K562 (cell line): ENCODE data around the gene COL6A1. TPM values are rescaled to one million over a fixed set of nuclear protein-coding genes. Genes with fewer than 3 reads are reported as not detected.

ENCODE experiments used
- ATAC-seq: fragments of 200-7000 bp; cut with Tn5 transposase; 3 replicates; pipeline ENCODE4 v1.9.1; 2020; ENCODE audit warnings: moderate library complexity
- BruUV-seq: library from RNA; stranded (reverse); fragments of 400-500 nt; replicated peaks from 2 replicates; lab custom pipeline; 2021; lab: Mats Ljungman, UMichigan
- CTCF ChIA-PET: fragments of 300-600 bp; formaldehyde crosslinking; extraction: SDS; loops from one replicate; lab custom pipeline; 2021; ENCODE audit warnings: low intra/inter-chr PET ratio; lab: Yijun Ruan, JAX
- POLR2A ChIA-PET: fragments of 300-600, 350-650 bp; sonication (Branson Sonifier 250); formaldehyde crosslinking; extraction: SDS; loops from one replicate; lab custom pipeline; 2021; ENCODE audit warnings: antibody characterized with exemption, inconsistent platforms; lab: Yijun Ruan, JAX
- DNase-seq, 4 experiments: peaks; one replicate each; pipeline versions ENCODE4 v3.0.0 to v3.0.0-alpha.2; 2011 to 2018; ENCODE audit warnings: low spot score in 3 of 4, mixed read lengths in 3 of 4; ENCODE audit errors: extremely low read depth in 1 of 4
- FAIRE-seq: peaks from 2 replicates; lab custom pipeline; 2011; peaks lifted over from hg19 to GRCh38; lab: Jason Lieb, UNC
- H2AFZ ChIP-seq: 2 replicates; pipeline ENCODE4 v1.6.0; 2011; ENCODE audit warnings: low read depth, low read length, control low read depth, inconsistent platforms
- H3K27ac ChIP-seq: fragments of 200-600 bp; 3 replicates; pipeline ENCODE4 v1.8.0; 2011; ENCODE audit warnings: low read depth, mild to moderate bottlenecking, control low read depth, inconsistent platforms, low read length, moderate library complexity, mixed read lengths; ENCODE audit errors: extremely low read depth
- H3K27me3 ChIP-seq, 2 experiments: fragments of 300-600 bp in 1 of 2; 2 replicates in 1 of 2; 3 replicates in 1 of 2; pipeline versions ENCODE4 v1.6.0 to v1.8.0; 2011; ENCODE audit warnings: inconsistent platforms in 2 of 2, low read length in 2 of 2, mild to moderate bottlenecking in 1 of 2, mixed read lengths in 1 of 2, moderate library complexity in 1 of 2; ENCODE audit not compliant: control insufficient read depth in 2 of 2, insufficient read depth in 2 of 2
- H3K36me3 ChIP-seq: fragments of 300-600 bp; 3 replicates; pipeline ENCODE4 v1.8.0; 2011; ENCODE audit warnings: mild to moderate bottlenecking, low read length, inconsistent platforms; ENCODE audit not compliant: control insufficient read depth, insufficient read depth
- H3K4me1 ChIP-seq, 2 experiments: fragments of 200-600 bp in 1 of 2; replicated peaks in 1 of 2; 2 replicates in 1 of 2; 3 replicates in 1 of 2; pipeline versions ENCODE4 v1.5.1 to v1.8.0; 2011; ENCODE audit warnings: inconsistent platforms in 2 of 2, low read length in 2 of 2, mild to moderate bottlenecking in 1 of 2, mixed read lengths in 1 of 2, moderate library complexity in 1 of 2; ENCODE audit not compliant: control insufficient read depth in 2 of 2, insufficient read depth in 2 of 2
- H3K4me2 ChIP-seq: 2 replicates; pipeline ENCODE4 v1.6.1; 2011; ENCODE audit warnings: low read length, control low read depth, inconsistent platforms, mixed read lengths; ENCODE audit not compliant: insufficient read depth
- H3K4me3 ChIP-seq: fragments of 200-600 bp; sonication (generic), shearing (Covaris generic); 2 replicates; pipeline ENCODE4 v1.5.1; 2016; ENCODE audit warnings: control low read depth, inconsistent platforms
- H3K79me2 ChIP-seq: fragments of 200-600 bp; 3 replicates; pipeline ENCODE4 v1.8.0; 2011; ENCODE audit warnings: low read length, inconsistent platforms; ENCODE audit not compliant: control insufficient read depth, insufficient read depth
- H3K9ac ChIP-seq, 2 experiments: 2 replicates each; pipeline versions ENCODE4 v1.6.0 to v1.6.1; 2011; ENCODE audit warnings: low read depth in 2 of 2, low read length in 2 of 2, control low read depth in 1 of 2, inconsistent platforms in 1 of 2, mild to moderate bottlenecking in 1 of 2, mixed read lengths in 1 of 2; ENCODE audit not compliant: insufficient read depth in 1 of 2
- H3K9me1 ChIP-seq: one replicate; pipeline ENCODE4 v1.6.0; 2011; ENCODE audit warnings: inconsistent platforms, mild to moderate bottlenecking, low read length, moderate library complexity; ENCODE audit not compliant: control insufficient read depth, insufficient read depth
- H3K9me3 ChIP-seq: replicated peaks from 2 replicates; pipeline ENCODE4 v1.5.1; 2011; ENCODE audit warnings: low read depth, low read length, inconsistent platforms; ENCODE audit not compliant: control insufficient read depth, insufficient read depth
- H4K20me1 ChIP-seq: replicated peaks from 2 replicates; pipeline ENCODE4 v1.6.1; 2011; ENCODE audit warnings: low read length, inconsistent platforms, mixed read lengths; ENCODE audit not compliant: control insufficient read depth, insufficient read depth
- DNMT1 ChIP-seq: fragments of 450-650 bp; IDR thresholded peaks from 2 replicates; pipeline ENCODE4 v1.6.1; 2016; ENCODE audit warnings: antibody characterized with exemption, mild to moderate bottlenecking
- KAT8 ChIP-seq: fragments of 450-650 bp; IDR thresholded peaks from 2 replicates; pipeline ENCODE4 v1.6.1; 2016; ENCODE audit warnings: low read depth, mild to moderate bottlenecking
- KLF13 ChIP-seq: fragments of 450-650 bp; IDR thresholded peaks from 2 replicates; pipeline ENCODE4 v1.6.1; 2016; ENCODE audit warnings: missing genetic modification characterization, low read depth, mild to moderate bottlenecking, missing compliant biosample characterization, moderate library complexity, borderline replicate concordance
- KLF16 ChIP-seq: IDR thresholded peaks from 2 replicates; pipeline ENCODE4 v1.6.1; 2016; ENCODE audit warnings: antibody characterized with exemption
- MAFK ChIP-seq: IDR thresholded peaks from 2 replicates; pipeline ENCODE4 v1.6.1; 2011; ENCODE audit warnings: low read length, improper control_type of control experiment
- NONO ChIP-seq, 2 experiments: fragments of 200-400 bp in 1 of 2; fragments of 450-650 bp in 1 of 2; formaldehyde crosslinking in 1 of 2; IDR thresholded peaks; 2 replicates each; pipeline ENCODE4 v1.6.1; 2017; ENCODE audit warnings: low read depth in 2 of 2, mild to moderate bottlenecking in 2 of 2, moderate library complexity in 2 of 2, low read length in 1 of 2
- SAFB2 ChIP-seq: fragments of 200-400 bp; formaldehyde crosslinking; IDR thresholded peaks from 2 replicates; pipeline ENCODE4 v1.6.1; 2018; ENCODE audit warnings: borderline replicate concordance, low read length, low read depth, moderate library complexity; ENCODE audit not compliant: severe bottlenecking
- TEAD1 ChIP-seq, 2 experiments: fragments of 450-650 bp in 1 of 2; sonication (generic) in 1 of 2; formaldehyde crosslinking; IDR thresholded peaks; 2 replicates each; pipeline versions ENCODE4 v1.4.0 to v1.8.0; 2020 to 2022; ENCODE audit warnings: mild to moderate bottlenecking in 2 of 2, missing genetic modification reagents in 1 of 2
- THRAP3 ChIP-seq: fragments of 450-650 bp; IDR thresholded peaks from 2 replicates; pipeline ENCODE4 v1.6.1; 2016; ENCODE audit warnings: mild to moderate bottlenecking, inconsistent platforms, borderline replicate concordance
- WHSC1 ChIP-seq: IDR thresholded peaks from one replicate; pipeline ENCODE4 v1.6.1; 2012; ENCODE audit warnings: low read length, control low read depth, inconsistent platforms
- WGBS: fragments of 100-300 bp; shearing (Covaris generic); methylation state at CpG from one replicate; pipeline ENCODE4 v1.1.6; 2016; ENCODE audit warnings: low coverage, mixed read lengths; ENCODE audit not compliant: insufficient coverage; ENCODE audit errors: missing lambda C conversion rate; 5-methylcytosine and 5-hydroxymethylcytosine counted together
- in situ Hi-C: fragments of 300-500 bp; cut with MboI; formaldehyde crosslinking; loops from 4 replicates; pipeline ENCODE4 v1.15.0; 2018; ENCODE audit warnings: inconsistent platforms, mixed read lengths
- intact Hi-C: fragments of 100-400 bp; cut with micrococcal nuclease; formaldehyde crosslinking; loops from 2 replicates; pipeline ENCODE4 v1.14.2; 2022
- polyA plus RNA-seq, 8 experiments: library from polyadenylated mRNA; depleted of rRNA in 4 of 8; stranded (reverse) in 5 of 8; unstranded in 3 of 8; fragments of >200 nt; fragmentation: Nextera tagmentation in 2 of 8; fragmentation: Illumina TruSeq in 1 of 8; extraction: Ambion mirVana in 2 of 8; extraction: Trizol in 1 of 8; gene quantifications; 2 replicates each; pipeline versions ENCODE4 v1.2.1 to v1.2.3, GENCODE V29; 2011 to 2014; ENCODE audit warnings: inconsistent platforms in 1 of 8, missing spikeins in 1 of 8
- total RNA-seq, 7 experiments: library from RNA; depleted of rRNA in 6 of 7; stranded (reverse); fragments of >200 nt in 6 of 7; fragmentation: Illumina TruSeq in 2 of 7; extraction: Trizol in 2 of 7; gene quantifications; 2 replicates each; pipeline versions ENCODE4 v1.2.1 to v1.2.3, GENCODE V29; 2011 to 2021; ENCODE audit warnings: low replicate concordance in 1 of 7
- TF ChIP-seq, protein P1 (sequence below): fragments of 250-450 bp; sonication (Bioruptor Pico); IDR thresholded peaks from 2 replicates; pipeline ENCODE4 v1.4.0; 2020; ENCODE audit warnings: mild to moderate bottlenecking, moderate library complexity
- TF ChIP-seq, protein P2 (sequence below): fragments of 250-450 bp; sonication (Bioruptor Pico); IDR thresholded peaks from 2 replicates; pipeline ENCODE4 v1.5.0; 2021; ENCODE audit warnings: mild to moderate bottlenecking, borderline replicate concordance
- TF ChIP-seq, protein P3 (sequence below): fragments of 450-650 bp; IDR thresholded peaks from 2 replicates; pipeline ENCODE4 v1.6.1; 2016

COL6A1 gene
- total and polyA plus RNA-seq, 9 of the 15 experiments (the other 6 are each of a cell fraction or from before 2014, with no cell fraction given), result 0.07 to 1.3 (median 0.14) TPM; not detected in 3

DNA sequence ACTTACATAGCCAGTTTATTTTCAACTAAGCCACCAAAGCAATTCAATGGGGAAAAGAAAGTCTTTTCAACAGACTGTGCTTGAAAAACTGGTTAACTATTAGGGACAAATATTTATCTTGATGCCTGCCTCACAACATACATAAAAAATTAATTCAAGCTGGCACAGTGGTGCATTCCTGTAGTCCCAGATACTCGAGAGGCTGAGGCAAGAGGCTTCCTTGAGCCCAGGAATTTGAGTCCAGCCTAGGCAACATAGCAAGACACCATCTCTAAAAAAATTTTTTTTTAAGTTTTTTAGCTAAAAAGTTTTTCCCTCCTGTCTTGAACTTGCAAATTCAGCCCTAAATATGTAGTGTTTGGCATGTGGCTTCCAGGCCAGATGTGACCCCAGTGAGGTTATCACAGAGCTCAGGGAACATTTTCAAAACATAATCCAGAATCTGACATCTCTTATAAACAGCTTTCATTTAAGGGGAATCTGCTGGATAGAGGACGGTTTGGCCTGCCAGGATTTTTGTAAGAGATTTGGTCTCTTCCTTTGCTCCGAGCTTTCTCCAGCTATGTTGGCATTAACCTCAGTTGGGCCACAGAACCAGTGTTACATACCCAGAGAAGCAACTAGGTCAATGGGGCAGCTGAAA, 46.4 kb downstream of the COL6A1 start:
- H4K20me1 ChIP-seq, result no peaks in the 10 kb centered on the region
- CTCF ChIA-PET, result no interaction called here
- no peak overlapping the region for H3K4me3 ChIP-seq
- no peak overlapping the region for H3K4me2 ChIP-seq
- WGBS, result 0% methylated on average over 3 of the region's 3 CpGs
- H3K27me3 ChIP-seq, result peaks cover 0 to 3% of the 10 kb centered on the region in 2 experiments; a peak in 2 of 5 replicates
- BruUV-seq, result no TSS peak
- peaks cover 0 to 4% of the 10 kb centered on the region in 2 experiments; a peak in 3 of 5 replicates for H3K4me1 ChIP-seq
- no peak for ATAC-seq
- no peaks in the 10 kb centered on the region for H3K79me2 ChIP-seq
- no peak overlapping the region for H3K27ac ChIP-seq
- DNase-seq, result no peak
- in situ Hi-C loops, result no loop called here
- H3K36me3 ChIP-seq, result no peaks in the 10 kb centered on the region
- H3K9me1 ChIP-seq, result peaks cover under 1% of the 10 kb centered on the region
- TF ChIP-seq, protein P1, sequence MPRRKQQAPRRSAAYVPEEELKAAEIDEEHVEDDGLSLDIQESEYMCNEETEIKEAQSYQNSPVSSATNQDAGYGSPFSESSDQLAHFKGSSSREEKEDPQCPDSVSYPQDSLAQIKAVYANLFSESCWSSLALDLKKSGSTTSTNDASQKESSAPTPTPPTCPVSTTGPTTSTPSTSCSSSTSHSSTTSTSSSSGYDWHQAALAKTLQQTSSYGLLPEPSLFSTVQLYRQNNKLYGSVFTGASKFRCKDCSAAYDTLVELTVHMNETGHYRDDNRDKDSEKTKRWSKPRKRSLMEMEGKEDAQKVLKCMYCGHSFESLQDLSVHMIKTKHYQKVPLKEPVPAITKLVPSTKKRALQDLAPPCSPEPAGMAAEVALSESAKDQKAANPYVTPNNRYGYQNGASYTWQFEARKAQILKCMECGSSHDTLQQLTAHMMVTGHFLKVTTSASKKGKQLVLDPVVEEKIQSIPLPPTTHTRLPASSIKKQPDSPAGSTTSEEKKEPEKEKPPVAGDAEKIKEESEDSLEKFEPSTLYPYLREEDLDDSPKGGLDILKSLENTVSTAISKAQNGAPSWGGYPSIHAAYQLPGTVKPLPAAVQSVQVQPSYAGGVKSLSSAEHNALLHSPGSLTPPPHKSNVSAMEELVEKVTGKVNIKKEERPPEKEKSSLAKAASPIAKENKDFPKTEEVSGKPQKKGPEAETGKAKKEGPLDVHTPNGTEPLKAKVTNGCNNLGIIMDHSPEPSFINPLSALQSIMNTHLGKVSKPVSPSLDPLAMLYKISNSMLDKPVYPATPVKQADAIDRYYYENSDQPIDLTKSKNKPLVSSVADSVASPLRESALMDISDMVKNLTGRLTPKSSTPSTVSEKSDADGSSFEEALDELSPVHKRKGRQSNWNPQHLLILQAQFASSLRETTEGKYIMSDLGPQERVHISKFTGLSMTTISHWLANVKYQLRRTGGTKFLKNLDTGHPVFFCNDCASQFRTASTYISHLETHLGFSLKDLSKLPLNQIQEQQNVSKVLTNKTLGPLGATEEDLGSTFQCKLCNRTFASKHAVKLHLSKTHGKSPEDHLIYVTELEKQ (CRISPR knock-in tag), result no peak
- TF ChIP-seq THRAP3 (no peak), KAT8 (no peak), MAFK (no peak), NONO (IDR thresholded peaks at IDR 0.05; ENCODE audit: low read depth in 2 of 2, low read length in 1 of 2) (no peak), KLF16 (no peak), TEAD1 (CRISPR knock-in tag; IDR thresholded peaks at IDR 0.05) (no peak), SAFB2 (no peak), KLF13 (tag) (no peak), WHSC1 (no peak), DNMT1 (no peak)
- TF ChIP-seq, protein P2, sequence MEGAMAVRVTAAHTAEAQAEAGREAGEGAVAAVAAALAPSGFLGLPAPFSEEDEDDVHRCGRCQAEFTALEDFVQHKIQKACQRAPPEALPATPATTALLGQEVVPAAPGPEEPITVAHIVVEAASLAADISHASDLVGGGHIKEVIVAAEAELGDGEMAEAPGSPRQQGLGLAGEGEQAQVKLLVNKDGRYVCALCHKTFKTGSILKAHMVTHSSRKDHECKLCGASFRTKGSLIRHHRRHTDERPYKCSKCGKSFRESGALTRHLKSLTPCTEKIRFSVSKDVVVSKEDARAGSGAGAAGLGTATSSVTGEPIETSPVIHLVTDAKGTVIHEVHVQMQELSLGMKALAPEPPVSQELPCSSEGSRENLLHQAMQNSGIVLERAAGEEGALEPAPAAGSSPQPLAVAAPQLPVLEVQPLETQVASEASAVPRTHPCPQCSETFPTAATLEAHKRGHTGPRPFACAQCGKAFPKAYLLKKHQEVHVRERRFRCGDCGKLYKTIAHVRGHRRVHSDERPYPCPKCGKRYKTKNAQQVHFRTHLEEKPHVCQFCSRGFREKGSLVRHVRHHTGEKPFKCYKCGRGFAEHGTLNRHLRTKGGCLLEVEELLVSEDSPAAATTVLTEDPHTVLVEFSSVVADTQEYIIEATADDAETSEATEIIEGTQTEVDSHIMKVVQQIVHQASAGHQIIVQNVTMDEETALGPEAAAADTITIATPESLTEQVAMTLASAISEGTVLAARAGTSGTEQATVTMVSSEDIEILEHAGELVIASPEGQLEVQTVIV, result no peak
- TF ChIP-seq, protein P3, sequence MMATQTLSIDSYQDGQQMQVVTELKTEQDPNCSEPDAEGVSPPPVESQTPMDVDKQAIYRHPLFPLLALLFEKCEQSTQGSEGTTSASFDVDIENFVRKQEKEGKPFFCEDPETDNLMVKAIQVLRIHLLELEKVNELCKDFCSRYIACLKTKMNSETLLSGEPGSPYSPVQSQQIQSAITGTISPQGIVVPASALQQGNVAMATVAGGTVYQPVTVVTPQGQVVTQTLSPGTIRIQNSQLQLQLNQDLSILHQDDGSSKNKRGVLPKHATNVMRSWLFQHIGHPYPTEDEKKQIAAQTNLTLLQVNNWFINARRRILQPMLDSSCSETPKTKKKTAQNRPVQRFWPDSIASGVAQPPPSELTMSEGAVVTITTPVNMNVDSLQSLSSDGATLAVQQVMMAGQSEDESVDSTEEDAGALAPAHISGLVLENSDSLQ, result no peak
- TF ChIP-seq, all 486 proteins: peak for 0
- Histone ChIP-seq H2AFZ (no peak overlapping the region), H3K9me3 (peaks cover 3% of the 10 kb centered on the region), H3K9ac (no peak overlapping the region)
- intact Hi-C loops, result no loop called here
- POLR2A ChIA-PET, result no interaction called here
- no peak for FAIRE-seq
